Smooth muscle cell (in vitro differentiated cells): Measurements from ENCODE around the gene PKP1. TPM values are rescaled to one million over a fixed set of nuclear protein-coding genes. Genes with fewer than 3 reads are reported as not detected.
"Not testable (repeated sequence)": the region's sequence is repeated elsewhere in the genome, so short reads cannot be mapped to it uniquely, and the experiment has no call there.

ENCODE experiments used
- DNase-seq: peaks from one replicate; lab custom pipeline; 2025; ENCODE audit not compliant: unreplicated experiment; lab: John Stamatoyannopoulos, UW
- H2AFZ ChIP-seq: fragments of 200-600 bp; sonication (generic); 2 replicates; pipeline ENCODE4 v1.6.0; 2016; ENCODE audit warnings: antibody characterized with exemption, low read depth, mild to moderate bottlenecking
- H3F3A ChIP-seq: fragments of 200-600 bp; sonication (generic); 2 replicates; pipeline ENCODE4 v1.6.0; 2017; ENCODE audit warnings: antibody characterized with exemption, low read depth
- H3K27ac ChIP-seq: fragments of 200-600 bp; sonication (generic); 2 replicates; pipeline ENCODE4 v1.5.1; 2016; ENCODE audit warnings: low read depth, mild to moderate bottlenecking
- H3K27me3 ChIP-seq: fragments of 200-600 bp; sonication (generic); 2 replicates; pipeline ENCODE4 v1.6.1; 2016; ENCODE audit warnings: low read depth, mild to moderate bottlenecking
- H3K36me3 ChIP-seq: fragments of 200-600 bp; sonication (generic); 2 replicates; pipeline ENCODE4 v1.5.1; 2016; ENCODE audit warnings: low read depth
- H3K4me1 ChIP-seq: fragments of 200-600 bp; sonication (generic); 2 replicates; pipeline ENCODE4 v1.5.1; 2016; ENCODE audit warnings: low read depth
- H3K4me2 ChIP-seq: fragments of 200-600 bp; sonication (generic); 2 replicates; pipeline ENCODE4 v1.6.0; 2016; ENCODE audit warnings: mild to moderate bottlenecking
- H3K4me3 ChIP-seq: fragments of 200-600 bp; sonication (generic); 2 replicates; pipeline ENCODE4 v1.5.1; 2016; ENCODE audit warnings: mild to moderate bottlenecking
- H3K79me2 ChIP-seq: fragments of 200-600 bp; sonication (generic); 2 replicates; pipeline ENCODE4 v1.6.0; 2016; ENCODE audit warnings: low read depth, mild to moderate bottlenecking
- H3K9ac ChIP-seq: fragments of 200-600 bp; sonication (generic); 2 replicates; pipeline ENCODE4 v1.6.0; 2016; ENCODE audit warnings: low read depth
- H3K9me3 ChIP-seq: fragments of 200-600 bp; sonication (generic); replicated peaks from 2 replicates; pipeline ENCODE4 v1.5.1; 2016; ENCODE audit warnings: low read depth
- H4K20me1 ChIP-seq: fragments of 200-600 bp; sonication (generic); 2 replicates; pipeline ENCODE4 v1.6.0; 2016; ENCODE audit warnings: low read depth
- WGBS: methylation state at CpG from one replicate; pipeline ENCODE4 v1.1.7; 2016; ENCODE audit warnings: low lambda C conversion rate; 5-methylcytosine and 5-hydroxymethylcytosine counted together
- polyA plus RNA-seq: library from polyadenylated mRNA; unstranded; fragments of >200 nt; fragmentation: Nextera tagmentation; extraction: Ambion mirVana; gene quantifications from 2 replicates; pipeline ENCODE4 v1.2.1, GENCODE V29; 2016
- total RNA-seq: library from RNA; depleted of rRNA; stranded (reverse); fragments of >200 nt; gene quantifications from 2 replicates; pipeline ENCODE4 v1.2.3, GENCODE V29; 2014
- TF ChIP-seq, protein P1 (sequence below): fragments of 200-600 bp; sonication (generic); IDR thresholded peaks from 2 replicates; pipeline ENCODE4 v1.5.1; 2017; ENCODE audit warnings: borderline replicate concordance, mild to moderate bottlenecking, antibody characterized with exemption; ENCODE audit not compliant: insufficient read depth, poor library complexity, severe bottlenecking

PKP1 gene
- total and polyA plus RNA-seq, 2 experiments from 2014 or later: 26.9 to 52.5 TPM

DNA sequence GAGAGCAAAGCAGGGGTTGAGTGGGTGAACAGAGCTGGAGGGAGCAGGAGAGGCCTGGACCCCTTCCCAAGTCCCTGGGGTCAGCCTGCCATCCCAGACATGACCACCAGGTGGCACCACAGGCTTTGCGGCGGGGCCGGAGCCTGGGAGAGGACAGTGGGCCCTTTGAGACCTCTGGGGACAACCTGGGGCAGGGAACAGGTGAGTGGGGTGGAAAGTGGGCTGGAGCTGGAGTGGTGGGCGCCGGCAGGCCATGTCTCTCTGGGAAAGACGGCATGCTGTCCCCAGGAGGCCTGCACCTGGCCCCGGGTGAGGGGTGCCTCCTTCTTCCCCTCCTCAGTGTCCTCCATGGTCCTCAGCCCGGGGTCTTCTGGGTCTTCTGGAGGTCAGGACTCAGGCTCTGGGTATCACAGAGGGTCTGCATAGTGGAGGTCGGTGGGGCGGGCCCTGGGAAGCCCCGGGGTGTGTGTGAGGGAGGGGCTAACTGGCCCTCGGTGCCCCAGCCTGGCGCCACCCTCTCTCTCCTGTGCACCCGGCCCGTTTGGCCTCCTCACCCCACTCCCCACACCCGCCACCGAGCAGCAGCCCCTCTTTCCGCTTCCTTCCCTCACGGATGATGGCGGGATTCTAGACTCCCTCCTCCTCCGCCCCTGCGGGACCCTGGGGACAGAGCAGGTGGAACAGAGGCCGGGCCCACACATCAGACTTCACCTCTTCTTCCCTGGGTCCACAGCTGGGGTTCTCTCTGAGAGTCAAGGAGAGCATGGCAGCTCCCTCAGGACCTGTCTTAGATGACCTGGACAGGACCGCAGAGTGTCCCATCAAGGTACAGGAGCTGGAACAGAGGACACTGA, 28.5 kb upstream of the PKP1 start:
- Histone ChIP-seq H3K27ac (no peak overlapping the region), H3K27me3 (no peaks in the 10 kb centered on the region), H3K79me2 (no peaks in the 10 kb centered on the region), H3K9me3 (no peaks in the 10 kb centered on the region), H3K36me3 (no peaks in the 10 kb centered on the region), H4K20me1 (no peaks in the 10 kb centered on the region), H3K9ac (no peak overlapping the region), H3K4me2 (no peak overlapping the region), H3K4me1 (peaks cover 6% of the 10 kb centered on the region), H3F3A (no peaks in the 10 kb centered on the region), H3K4me3 (no peak overlapping the region), H2AFZ (no peak overlapping the region)
- peak; percentile 59 for DNase-seq
- WGBS: 62% methylated on average over 20 of the region's 24 CpGs
- TF ChIP-seq, protein P1, sequence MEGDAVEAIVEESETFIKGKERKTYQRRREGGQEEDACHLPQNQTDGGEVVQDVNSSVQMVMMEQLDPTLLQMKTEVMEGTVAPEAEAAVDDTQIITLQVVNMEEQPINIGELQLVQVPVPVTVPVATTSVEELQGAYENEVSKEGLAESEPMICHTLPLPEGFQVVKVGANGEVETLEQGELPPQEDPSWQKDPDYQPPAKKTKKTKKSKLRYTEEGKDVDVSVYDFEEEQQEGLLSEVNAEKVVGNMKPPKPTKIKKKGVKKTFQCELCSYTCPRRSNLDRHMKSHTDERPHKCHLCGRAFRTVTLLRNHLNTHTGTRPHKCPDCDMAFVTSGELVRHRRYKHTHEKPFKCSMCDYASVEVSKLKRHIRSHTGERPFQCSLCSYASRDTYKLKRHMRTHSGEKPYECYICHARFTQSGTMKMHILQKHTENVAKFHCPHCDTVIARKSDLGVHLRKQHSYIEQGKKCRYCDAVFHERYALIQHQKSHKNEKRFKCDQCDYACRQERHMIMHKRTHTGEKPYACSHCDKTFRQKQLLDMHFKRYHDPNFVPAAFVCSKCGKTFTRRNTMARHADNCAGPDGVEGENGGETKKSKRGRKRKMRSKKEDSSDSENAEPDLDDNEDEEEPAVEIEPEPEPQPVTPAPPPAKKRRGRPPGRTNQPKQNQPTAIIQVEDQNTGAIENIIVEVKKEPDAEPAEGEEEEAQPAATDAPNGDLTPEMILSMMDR: peak; percentile 99

DNA sequence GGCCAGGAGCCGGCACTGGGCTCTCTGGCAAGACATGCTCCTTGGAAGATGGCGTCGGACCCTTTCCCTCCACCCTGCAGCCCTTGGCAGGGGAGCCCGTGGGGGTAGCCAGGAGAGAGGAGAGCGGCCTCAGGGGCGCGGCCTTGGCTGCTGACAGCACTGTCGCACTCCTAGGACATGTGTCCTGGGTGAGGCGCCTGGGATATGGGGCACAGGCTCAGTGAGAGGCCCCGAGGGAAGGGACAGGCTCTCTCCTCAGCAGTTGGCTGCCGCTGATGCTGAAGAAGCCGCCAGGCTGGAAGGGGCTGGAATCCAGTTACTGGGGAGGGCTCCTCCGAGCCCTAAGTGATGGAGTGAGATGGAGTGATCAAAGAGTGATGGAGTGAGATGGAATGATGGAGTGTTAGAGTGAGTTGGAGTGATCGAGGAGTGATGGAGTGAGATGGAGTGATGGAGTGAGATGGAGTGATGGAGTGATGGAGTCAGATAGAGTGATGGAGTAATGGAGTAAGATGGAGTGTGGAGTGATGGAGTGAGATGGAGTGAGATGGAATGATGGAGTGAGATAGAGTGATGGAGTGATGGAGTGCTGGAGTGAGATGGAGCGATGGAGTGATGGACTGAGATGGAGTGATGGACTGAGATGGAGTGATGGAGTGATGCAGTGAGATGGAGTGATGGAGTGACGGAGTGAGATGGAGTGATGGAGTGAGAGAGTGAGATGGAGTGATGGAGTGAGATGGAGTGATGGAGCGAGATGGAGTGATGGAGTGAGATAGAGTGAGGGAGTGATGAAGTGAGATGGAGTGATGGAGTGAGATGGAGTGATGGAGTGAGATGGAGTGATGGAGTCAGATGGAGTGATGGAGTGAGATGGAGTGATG, 27.6 kb upstream of the PKP1 start:
- no peak overlapping the region for H3K9ac ChIP-seq
- no peak overlapping the region for H3K27ac ChIP-seq
- TF ChIP-seq, protein P1: no peak
- no peaks in the 10 kb centered on the region for H3K79me2 ChIP-seq
- H3K4me2 ChIP-seq: no peak overlapping the region
- H3K4me1 ChIP-seq: peaks cover 10% of the 10 kb centered on the region
- no peaks in the 10 kb centered on the region for H3K27me3 ChIP-seq
- no peak for DNase-seq
- WGBS: 90% methylated on average over 17 of the region's 17 CpGs
- H3K9me3 ChIP-seq: no peaks in the 10 kb centered on the region
- H3K4me3 ChIP-seq: no peak overlapping the region
- no peaks in the 10 kb centered on the region for H3K36me3 ChIP-seq
- no peak overlapping the region for H2AFZ ChIP-seq
- H4K20me1 ChIP-seq: no peaks in the 10 kb centered on the region
- H3F3A ChIP-seq: no peaks in the 10 kb centered on the region

DNA sequence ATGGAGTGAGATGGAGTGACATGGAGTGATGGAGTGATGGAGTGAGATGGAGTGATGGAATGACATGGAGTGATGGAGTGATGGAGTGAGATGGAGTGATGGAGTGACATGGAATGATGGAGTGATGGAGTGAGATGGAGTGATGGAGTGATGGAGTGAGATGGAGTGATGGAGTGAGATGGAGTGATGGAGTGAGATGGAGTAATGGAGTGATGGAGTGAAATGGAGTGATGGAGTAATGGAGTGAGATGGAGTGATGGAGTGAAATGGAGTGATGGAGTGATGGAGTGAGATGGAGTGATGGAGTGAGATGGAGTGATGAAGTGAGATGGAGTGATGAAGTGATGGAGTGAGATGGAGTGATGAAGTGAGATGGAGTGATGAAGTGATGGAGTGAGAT, 25.2 kb upstream of the PKP1 start:
- H3K4me3 ChIP-seq, H3K27ac ChIP-seq, H4K20me1 ChIP-seq, DNase-seq, H3K4me1 ChIP-seq, H3K9me3 ChIP-seq, H3F3A ChIP-seq, H3K79me2 ChIP-seq, H3K4me2 ChIP-seq, H3K36me3 ChIP-seq, H3K27me3 ChIP-seq, H2AFZ ChIP-seq, H3K9ac ChIP-seq: not testable (repeated sequence)

DNA sequence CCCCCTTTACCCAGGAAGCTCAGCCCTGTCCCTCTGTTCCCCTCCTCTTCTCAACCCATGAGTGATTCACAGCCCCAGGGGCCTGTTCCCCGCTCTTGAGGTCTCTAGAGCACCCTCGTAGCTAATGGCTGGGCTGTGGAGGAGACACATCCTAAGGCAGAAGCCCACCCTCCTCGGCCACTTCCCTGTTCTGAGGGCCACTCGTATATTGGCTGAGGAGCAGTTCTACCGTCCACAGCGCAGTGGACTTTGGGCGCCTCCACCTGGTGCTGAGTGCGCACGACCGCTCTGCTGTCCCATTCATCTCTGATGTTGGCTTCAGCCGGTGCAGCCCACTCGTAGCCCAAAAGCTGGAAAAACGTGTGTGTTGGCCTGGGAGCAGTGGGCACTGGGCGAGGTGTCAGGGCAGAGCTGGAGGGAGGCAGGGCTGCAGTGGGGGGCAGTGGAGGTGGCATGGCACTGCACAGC, 24.5 kb upstream of the PKP1 start:
- TF ChIP-seq, protein P1: no peak
- Histone ChIP-seq H3K27me3 (no peaks in the 10 kb centered on the region), H3K36me3 (no peaks in the 10 kb centered on the region), H3K27ac (no peak overlapping the region), H3K4me3 (no peak overlapping the region), H3K9ac (no peak overlapping the region), H4K20me1 (no peaks in the 10 kb centered on the region), H2AFZ (no peak overlapping the region), H3K79me2 (no peaks in the 10 kb centered on the region), H3K4me2 (no peak overlapping the region), H3F3A (no peaks in the 10 kb centered on the region), H3K4me1 (peaks cover 10% of the 10 kb centered on the region), H3K9me3 (no peaks in the 10 kb centered on the region)
- 93% methylated on average over 14 of the region's 14 CpGs for WGBS
- no peak for DNase-seq
